OCI-LY7 (cell line): ENCODE measurements around the gene PRKN. TPM values are rescaled to one million over a fixed set of nuclear protein-coding genes. Genes with fewer than 3 reads are reported as not detected.

ENCODE experiments used
- BruUV-seq: library from RNA; stranded (reverse); fragments of 400-500 nt; replicated peaks from 2 replicates; lab custom pipeline; 2021; lab: Mats Ljungman, UMichigan
- CTCF ChIA-PET: fragments of 300-600 bp; sonication (Branson Sonifier 250); formaldehyde crosslinking; loops from one replicate; lab custom pipeline; 2022; ENCODE audit warnings: antibody characterized with exemption; ENCODE audit not compliant: unreplicated experiment; lab: Charles Lee
- POLR2A ChIA-PET: fragments of 300-600 bp; sonication (Branson Sonifier 250); formaldehyde crosslinking; loops from one replicate; lab custom pipeline; 2022; ENCODE audit warnings: antibody characterized with exemption; lab: Charles Lee
- DNase-seq: peaks from one replicate; pipeline ENCODE4 v3.0.0-alpha.2; 2015; ENCODE audit warnings: low spot score
- H2AFZ ChIP-seq: fragments of 200-600 bp; sonication (generic), shearing (Covaris generic); 2 replicates; pipeline ENCODE4 v1.6.1; 2014; ENCODE audit warnings: mild to moderate bottlenecking, antibody characterized with exemption, low read length, moderate library complexity
- H3K27ac ChIP-seq: fragments of 200-600 bp; sonication (generic); 2 replicates; pipeline ENCODE4 v1.5.1; 2014; ENCODE audit warnings: mixed run types, low read depth, mild to moderate bottlenecking, moderate library complexity, low read length, inconsistent platforms; ENCODE audit not compliant: poor library complexity, severe bottlenecking
- H3K36me3 ChIP-seq: fragments of 200-600 bp; sonication (generic); 2 replicates; pipeline ENCODE4 v1.6.1; 2014; ENCODE audit warnings: mild to moderate bottlenecking, antibody characterized with exemption, low read length, moderate library complexity, mixed read lengths; ENCODE audit not compliant: insufficient read depth
- H3K4me1 ChIP-seq: fragments of 200-600 bp; sonication (generic); 2 replicates; pipeline ENCODE4 v1.5.1; 2014; ENCODE audit warnings: mild to moderate bottlenecking, low read length; ENCODE audit not compliant: insufficient read depth, poor library complexity, severe bottlenecking
- H3K4me2 ChIP-seq: fragments of 200-600 bp; sonication (generic); 2 replicates; pipeline ENCODE4 v1.6.1; 2014; ENCODE audit warnings: mild to moderate bottlenecking, low read length
- H3K4me3 ChIP-seq: fragments of 200-600 bp; sonication (generic); 2 replicates; pipeline ENCODE4 v1.5.1; 2014; ENCODE audit warnings: mild to moderate bottlenecking, low read depth, low read length; ENCODE audit not compliant: poor library complexity, severe bottlenecking
- H3K79me2 ChIP-seq: fragments of 200-600 bp; sonication (generic); 2 replicates; pipeline ENCODE4 v1.6.1; 2016; ENCODE audit warnings: low read depth, mild to moderate bottlenecking, low read length, moderate library complexity, mixed read lengths; ENCODE audit not compliant: insufficient read depth
- H3K9me2 ChIP-seq: fragments of 200-600 bp; sonication (generic); 2 replicates; pipeline ENCODE4 v1.6.1; 2016; ENCODE audit warnings: mild to moderate bottlenecking, low read length, mixed read lengths; ENCODE audit not compliant: insufficient read depth
- H3K9me3 ChIP-seq: fragments of 200-600 bp; sonication (generic); 2 replicates; pipeline ENCODE4 v1.6.1; 2014; ENCODE audit warnings: mild to moderate bottlenecking, mixed run types, low read length, mixed read lengths
- H4K20me1 ChIP-seq: fragments of 200-600 bp; sonication (generic); 2 replicates; pipeline ENCODE4 v1.6.1; 2014; ENCODE audit warnings: mild to moderate bottlenecking, antibody characterized with exemption, low read length, moderate library complexity, mixed read lengths; ENCODE audit not compliant: insufficient read depth
- EZH2phosphoT487 ChIP-seq: fragments of 200-600 bp; sonication (generic); IDR thresholded peaks from 2 replicates; pipeline ENCODE4 v1.6.1; 2018; ENCODE audit warnings: low read depth, borderline replicate concordance, mild to moderate bottlenecking, mixed run types, antibody characterized with exemption, low read length, moderate library complexity, mixed read lengths
- intact Hi-C: fragments of 100-400 bp; cut with micrococcal nuclease; formaldehyde crosslinking; loops from one replicate; pipeline ENCODE4 v1.10.0; 2022; ENCODE audit not compliant: unreplicated experiment
- total RNA-seq, 2 experiments: library from RNA; depleted of rRNA in 1 of 2; stranded (reverse); fragments of >200 nt in 1 of 2; shearing (Covaris generic) in 1 of 2; gene quantifications; 2 replicates each; pipeline ENCODE4 v1.2.3, GENCODE V29; 2014 to 2022
- TF ChIP-seq, protein P1 (sequence below): fragments of 200-600 bp; sonication (generic); conservative IDR thresholded peaks from 2 replicates; pipeline ENCODE4 v1.5.1; 2014; ENCODE audit warnings: mild to moderate bottlenecking, antibody characterized with exemption, low read length, moderate library complexity, mixed read lengths

PRKN gene
- total RNA-seq, 2 experiments from 2014 or later: 1.3 to 2.0 TPM

DNA sequence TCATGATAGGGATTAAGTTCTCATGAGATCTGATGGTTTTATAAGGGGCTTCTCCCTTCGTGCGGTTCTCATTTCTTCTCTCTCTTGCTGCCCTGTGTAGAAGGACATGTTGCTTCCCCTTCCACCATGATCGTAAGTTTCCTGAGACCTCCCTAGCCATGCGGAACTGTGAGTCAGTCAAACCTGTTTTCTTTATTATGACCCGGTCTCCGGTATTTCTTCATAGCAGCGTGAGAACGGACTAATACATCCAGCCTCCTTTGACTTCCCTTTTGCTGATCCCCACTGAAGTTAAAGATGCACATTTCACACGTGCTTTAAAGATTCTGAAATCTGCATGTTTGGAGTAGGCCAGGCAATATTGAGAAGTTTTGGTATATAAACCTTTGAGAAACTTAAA lies 543.1 kb downstream of the PRKN start:
- Histone ChIP-seq H3K9me2 (no peaks in the 10 kb centered on the region), H3K4me2 (no peak overlapping the region), H3K79me2 (no peaks in the 10 kb centered on the region), H3K9me3 (no peaks in the 10 kb centered on the region), H4K20me1 (no peaks in the 10 kb centered on the region), H2AFZ (no peak overlapping the region), H3K4me1 (no peaks in the 10 kb centered on the region), H3K36me3 (no peaks in the 10 kb centered on the region), H3K4me3 (no peak overlapping the region), H3K27ac (no peak overlapping the region)
- TF ChIP-seq, protein P1, sequence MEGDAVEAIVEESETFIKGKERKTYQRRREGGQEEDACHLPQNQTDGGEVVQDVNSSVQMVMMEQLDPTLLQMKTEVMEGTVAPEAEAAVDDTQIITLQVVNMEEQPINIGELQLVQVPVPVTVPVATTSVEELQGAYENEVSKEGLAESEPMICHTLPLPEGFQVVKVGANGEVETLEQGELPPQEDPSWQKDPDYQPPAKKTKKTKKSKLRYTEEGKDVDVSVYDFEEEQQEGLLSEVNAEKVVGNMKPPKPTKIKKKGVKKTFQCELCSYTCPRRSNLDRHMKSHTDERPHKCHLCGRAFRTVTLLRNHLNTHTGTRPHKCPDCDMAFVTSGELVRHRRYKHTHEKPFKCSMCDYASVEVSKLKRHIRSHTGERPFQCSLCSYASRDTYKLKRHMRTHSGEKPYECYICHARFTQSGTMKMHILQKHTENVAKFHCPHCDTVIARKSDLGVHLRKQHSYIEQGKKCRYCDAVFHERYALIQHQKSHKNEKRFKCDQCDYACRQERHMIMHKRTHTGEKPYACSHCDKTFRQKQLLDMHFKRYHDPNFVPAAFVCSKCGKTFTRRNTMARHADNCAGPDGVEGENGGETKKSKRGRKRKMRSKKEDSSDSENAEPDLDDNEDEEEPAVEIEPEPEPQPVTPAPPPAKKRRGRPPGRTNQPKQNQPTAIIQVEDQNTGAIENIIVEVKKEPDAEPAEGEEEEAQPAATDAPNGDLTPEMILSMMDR: no peak
- no peak for TF ChIP-seq EZH2phosphoT487
- ChIA-PET CTCF (no interaction called here), POLR2A (no interaction called here)
- intact Hi-C loops: no loop called here
- BruUV-seq: no TSS peak
- no peak for DNase-seq

DNA sequence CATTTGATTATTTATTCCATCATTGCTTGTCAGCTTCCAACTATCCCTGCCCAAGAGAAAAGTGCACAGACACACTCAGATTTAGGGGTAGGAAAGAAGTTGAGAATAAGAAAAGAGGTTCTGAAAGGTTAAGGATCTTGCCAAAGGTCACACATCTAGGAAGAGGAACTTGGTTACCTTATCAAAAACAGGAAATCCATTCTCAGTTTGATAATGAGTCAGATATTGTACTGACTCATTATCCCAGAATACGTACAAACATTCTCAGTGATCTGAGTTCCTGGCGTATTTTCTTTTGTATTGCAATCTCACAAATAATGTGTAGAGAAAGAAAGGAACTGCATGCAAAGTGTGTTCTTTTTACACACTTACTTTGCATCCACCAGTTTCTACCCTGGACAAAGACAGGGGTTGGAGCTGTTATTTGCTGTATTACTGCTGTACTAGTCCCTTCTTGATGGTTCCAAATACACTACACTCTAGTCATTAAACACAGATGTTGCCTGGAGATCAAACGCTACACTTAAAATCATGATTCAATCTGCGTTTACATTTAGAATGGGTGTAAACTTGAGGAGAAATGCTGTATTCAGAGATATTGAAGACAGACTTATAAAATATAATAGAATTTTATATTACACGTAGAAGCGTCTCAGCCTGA lies 545.7 kb downstream of the PRKN start:
- intact Hi-C loops: no loop called here

DNA sequence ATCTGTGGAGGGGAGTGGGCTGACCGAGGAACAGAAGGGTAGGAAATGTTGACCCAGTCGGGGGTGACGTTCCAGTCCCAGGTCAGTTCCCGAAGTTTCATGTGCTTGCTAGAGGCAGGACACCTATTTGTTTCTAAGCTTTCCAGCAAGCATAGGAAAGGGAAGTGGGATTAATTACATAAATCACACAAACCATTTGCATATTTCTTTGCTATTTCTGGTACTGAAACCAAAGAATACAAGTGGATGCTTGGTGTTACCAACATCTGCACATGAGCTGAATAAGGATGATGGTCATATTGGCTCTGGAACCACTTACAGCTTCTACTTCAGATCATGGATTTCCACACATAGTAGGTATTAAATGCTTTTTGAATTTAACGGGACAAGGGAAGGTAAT lies 546.5 kb downstream of the PRKN start:
- ChIA-PET POLR2A (interaction anchor here (1.0 kb wide), 1 partner anchor 14 kb away, joined by 4 read pairs; no protein-coding TSS in a partner anchor), CTCF (no interaction called here)
- no peak overlapping the region for H3K27ac ChIP-seq
- H3K9me3 ChIP-seq: no peaks in the 10 kb centered on the region
- no peaks in the 10 kb centered on the region for H4K20me1 ChIP-seq
- no peak overlapping the region for H3K4me3 ChIP-seq
- no peaks in the 10 kb centered on the region for H3K36me3 ChIP-seq
- H3K9me2 ChIP-seq: no peaks in the 10 kb centered on the region
- BruUV-seq: no TSS peak
- TF ChIP-seq, protein P1: no peak
- no peak for TF ChIP-seq EZH2phosphoT487
- intact Hi-C loops: no loop called here
- DNase-seq: no peak
- H3K4me2 ChIP-seq: no peak overlapping the region
- no peak overlapping the region for H2AFZ ChIP-seq
- H3K79me2 ChIP-seq: no peaks in the 10 kb centered on the region
- no peaks in the 10 kb centered on the region for H3K4me1 ChIP-seq

More for the DNA sequence above, 545.7 kb downstream of the PRKN start:
- Histone ChIP-seq H2AFZ (no peak overlapping the region), H3K4me2 (no peak overlapping the region), H3K36me3 (no peaks in the 10 kb centered on the region), H3K9me3 (no peaks in the 10 kb centered on the region), H3K9me2 (no peaks in the 10 kb centered on the region), H3K79me2 (no peaks in the 10 kb centered on the region), H3K4me3 (no peak overlapping the region), H3K4me1 (no peaks in the 10 kb centered on the region), H4K20me1 (no peaks in the 10 kb centered on the region), H3K27ac (no peak overlapping the region)
- no peak for TF ChIP-seq EZH2phosphoT487
- TF ChIP-seq, protein P1: no peak
- CTCF ChIA-PET: no interaction called here
- POLR2A ChIA-PET: no interaction called here
- no TSS peak for BruUV-seq
- no peak for DNase-seq
